Chondrocyte (in vitro differentiated cells): ENCODE data around the gene PLEKHA3. TPM values are rescaled to one million over a fixed set of nuclear protein-coding genes. Genes with fewer than 3 reads are reported as not detected.

Experiments used
- DNase-seq: peaks from one replicate; pipeline ENCODE4 v3.0.0; 2021; ENCODE audit warnings: mixed read lengths, low spot score
- H3K27ac Mint-ChIP-seq: one replicate; pipeline ENCODE4 v1.8.0; 2021; ENCODE audit warnings: mild to moderate bottlenecking, moderate library complexity, mixed read lengths; ENCODE audit not compliant: unreplicated experiment
- H3K27me3 Mint-ChIP-seq: 2 replicates; pipeline ENCODE4 v1.8.0; 2021; ENCODE audit warnings: low read depth, mixed read lengths
- H3K36me3 Mint-ChIP-seq: 2 replicates; pipeline ENCODE4 v1.8.0; 2021; ENCODE audit warnings: low read depth, mixed read lengths
- H3K4me1 Mint-ChIP-seq: 2 replicates; pipeline ENCODE4 v1.8.0; 2021; ENCODE audit warnings: low read depth, mild to moderate bottlenecking, mixed read lengths
- H3K4me3 Mint-ChIP-seq: one replicate; pipeline ENCODE4 v1.8.0; 2021; ENCODE audit warnings: mild to moderate bottlenecking, moderate library complexity, mixed read lengths; ENCODE audit not compliant: unreplicated experiment
- H3K9me3 Mint-ChIP-seq: 2 replicates; pipeline ENCODE4 v1.8.0; 2021; ENCODE audit warnings: low read depth, mixed read lengths
- CTCF ChIP-seq: fragments of 200-600 bp; sonication (generic); IDR thresholded peaks from 2 replicates; pipeline ENCODE4 v1.5.0; 2021; ENCODE audit warnings: antibody characterized with exemption, mild to moderate bottlenecking, moderate library complexity
- total RNA-seq: library from RNA; stranded (reverse); gene quantifications from 3 replicates; pipeline ENCODE4 v1.2.1, GENCODE V29; 2021

PLEKHA3 gene
- total RNA-seq, 1 donor from 2014 or later: 39.4 TPM

- Mint-ChIP-seq H3K36me3 (peaks cover 8% of the 10 kb centered on the region), H3K4me1 (peaks cover 2% of the 10 kb centered on the region), H3K27ac (no peak overlapping the region), H3K27me3 (no peaks in the 10 kb centered on the region), H3K9me3 (no peaks in the 10 kb centered on the region), H3K4me3 (no peak overlapping the region)
- DNase-seq: no peak
- TF ChIP-seq CTCF: no peak
Measured at GRCh38 chr2:178512484-178512883, 32.2 kb downstream of the PLEKHA3 start.

GRCh38 chr2:178513876-178514275, 33.6 kb downstream of the PLEKHA3 start:
- Mint-ChIP-seq H3K27me3 (no peaks in the 10 kb centered on the region), H3K36me3 (peaks cover 12% of the 10 kb centered on the region), H3K27ac (no peak overlapping the region), H3K4me1 (peaks cover 2% of the 10 kb centered on the region), H3K4me3 (no peak overlapping the region), H3K9me3 (no peaks in the 10 kb centered on the region)
- TF ChIP-seq CTCF: no peak
- no peak for DNase-seq

GRCh38 chr2:178514664-178515063, 34.4 kb downstream of the PLEKHA3 start:
- no peak for TF ChIP-seq CTCF
- no peaks in the 10 kb centered on the region for H3K27me3 Mint-ChIP-seq
- H3K4me3 Mint-ChIP-seq: no peak overlapping the region
- no peak overlapping the region for H3K27ac Mint-ChIP-seq
- H3K4me1 Mint-ChIP-seq: peaks cover 2% of the 10 kb centered on the region
- DNase-seq: no peak
- H3K9me3 Mint-ChIP-seq: no peaks in the 10 kb centered on the region
- peaks cover 8% of the 10 kb centered on the region for H3K36me3 Mint-ChIP-seq

- no peaks in the 10 kb centered on the region for H3K27me3 Mint-ChIP-seq
- no peak for DNase-seq
- no peaks in the 10 kb centered on the region for H3K4me1 Mint-ChIP-seq
- H3K36me3 Mint-ChIP-seq: peaks cover 7% of the 10 kb centered on the region
- no peak overlapping the region for H3K27ac Mint-ChIP-seq
- no peak for TF ChIP-seq CTCF
- H3K4me3 Mint-ChIP-seq: no peak overlapping the region
- H3K9me3 Mint-ChIP-seq: peaks cover 4% of the 10 kb centered on the region
Measured at GRCh38 chr2:178517496-178517895, 37.2 kb downstream of the PLEKHA3 start.

GRCh38 chr2:178521304-178522150, 41.3 kb downstream of the PLEKHA3 start:
- no peak for DNase-seq
- Mint-ChIP-seq H3K9me3 (peaks cover 4% of the 10 kb centered on the region), H3K4me3 (no peak overlapping the region), H3K36me3 (peaks cover 4% of the 10 kb centered on the region), H3K4me1 (peaks cover 25% of the 10 kb centered on the region), H3K27ac (no peak overlapping the region), H3K27me3 (no peaks in the 10 kb centered on the region)
- no peak for TF ChIP-seq CTCF
